22Rv1 (cell line): ENCODE results near the gene EFS.

ENCODE experiments used
- CTCF ChIP-seq: fragments of 450-650 bp; IDR thresholded peaks from 2 replicates; pipeline ENCODE4 v1.5.1; 2017; ENCODE audit warnings: mild to moderate bottlenecking
- ZFX ChIP-seq: fragments of 450-650 bp; IDR thresholded peaks from 2 replicates; pipeline ENCODE4 v1.6.1; 2017; ENCODE audit warnings: antibody characterized with exemption, borderline replicate concordance

DNA sequence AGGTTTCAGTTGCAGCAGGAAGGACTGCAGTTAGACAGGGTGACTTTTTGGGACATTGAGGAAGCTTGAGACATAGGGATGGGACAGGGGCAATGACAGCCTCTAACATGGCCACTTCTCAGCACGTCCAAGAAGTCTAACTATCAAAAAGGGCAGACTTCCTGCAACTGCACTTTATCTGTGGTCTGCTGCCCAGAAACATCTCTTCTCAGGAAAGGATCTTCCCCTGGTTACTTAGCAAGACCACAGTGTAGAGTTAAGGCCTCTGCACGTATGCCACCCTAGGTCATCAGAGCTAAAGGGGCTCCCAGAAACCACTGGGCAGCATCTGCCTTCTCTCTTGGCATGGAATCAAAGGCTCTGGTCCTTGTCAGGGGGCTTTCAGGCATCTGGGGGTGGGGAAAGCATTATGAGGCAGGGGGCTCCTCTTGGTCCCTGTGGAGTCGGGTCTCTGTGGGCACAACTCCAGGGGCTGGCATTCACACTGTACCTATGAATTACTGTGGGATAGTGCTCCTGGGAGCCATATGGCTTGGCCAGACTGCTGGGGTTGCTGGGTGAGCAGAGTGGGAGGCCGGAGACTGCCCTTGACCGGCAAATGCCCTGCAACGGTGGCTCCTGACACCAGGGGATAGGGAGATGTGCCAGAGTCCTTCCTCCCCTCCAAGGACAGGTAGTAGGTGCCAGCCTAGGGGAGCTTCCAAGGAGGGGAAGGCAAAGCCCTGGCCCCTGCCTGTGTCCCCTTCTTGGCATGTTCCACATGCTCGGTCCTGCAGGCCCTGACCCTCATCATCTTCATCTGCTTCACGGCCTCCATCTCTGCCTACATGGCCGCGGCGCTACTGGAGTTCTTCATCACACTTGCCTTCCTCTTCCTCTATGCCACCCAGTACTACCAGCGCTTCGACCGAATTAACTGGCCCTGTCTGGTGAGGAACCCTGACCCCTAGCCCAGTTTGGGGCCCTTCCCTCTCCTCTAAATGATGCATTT lies 12.9 kb upstream of the EFS start:
- TF ChIP-seq CTCF (no peak), ZFX (no peak)
